GM23338 (cell line): ENCODE results near the gene ZNF664. TPM values are rescaled to one million over a fixed set of nuclear protein-coding genes. Genes with fewer than 3 reads are reported as not detected.

Source experiments
- ATAC-seq: fragments of 200-7000 bp; cut with Tn5 transposase; 3 replicates; pipeline ENCODE4 v1.9.1; 2020
- DNase-seq: peaks from one replicate; pipeline ENCODE4 v3.0.0-alpha.2; 2015; ENCODE audit warnings: low spot score
- H2AFZ ChIP-seq: fragments of 200-600 bp; sonication (generic); 2 replicates; pipeline ENCODE4 v1.8.0; 2016; ENCODE audit warnings: antibody characterized with exemption, mild to moderate bottlenecking, moderate library complexity
- H3F3A ChIP-seq: fragments of 200-600 bp; sonication (generic); replicated peaks from 2 replicates; pipeline ENCODE4 v1.8.0; 2017; ENCODE audit warnings: antibody characterized with exemption, mixed run types, low read depth
- H3K27ac ChIP-seq: fragments of 200-600 bp; sonication (generic); 2 replicates; pipeline ENCODE4 v1.6.1; 2016; ENCODE audit warnings: low read depth
- H3K27me3 ChIP-seq: fragments of 200-600 bp; sonication (generic); 2 replicates; pipeline ENCODE4 v1.8.0; 2016; ENCODE audit warnings: mild to moderate bottlenecking, mixed run types, moderate library complexity; ENCODE audit not compliant: insufficient read depth
- H3K36me3 ChIP-seq: fragments of 200-600 bp; sonication (generic); 2 replicates; pipeline ENCODE4 v1.8.0; 2016; ENCODE audit warnings: mild to moderate bottlenecking; ENCODE audit not compliant: insufficient read depth
- H3K4me1 ChIP-seq: fragments of 200-600 bp; sonication (generic); 2 replicates; pipeline ENCODE4 v1.8.0; 2016; ENCODE audit warnings: mild to moderate bottlenecking, moderate library complexity; ENCODE audit not compliant: insufficient read depth
- H3K4me2 ChIP-seq: fragments of 200-600 bp; sonication (generic); 2 replicates; pipeline ENCODE4 v1.7.1; 2017; ENCODE audit warnings: mixed run types
- H3K4me3 ChIP-seq: fragments of 200-600 bp; sonication (generic); 2 replicates; pipeline ENCODE4 v1.6.1; 2016; ENCODE audit warnings: mixed run types
- H3K79me2 ChIP-seq: fragments of 200-600 bp; sonication (generic); replicated peaks from 2 replicates; pipeline ENCODE4 v1.8.0; 2017; ENCODE audit warnings: mild to moderate bottlenecking; ENCODE audit not compliant: insufficient read depth
- H3K9me2 ChIP-seq: fragments of 200-600 bp; sonication (generic); 2 replicates; pipeline ENCODE4 v1.8.0; 2017; ENCODE audit not compliant: insufficient read depth
- H4K20me1 ChIP-seq: fragments of 200-600 bp; sonication (generic); replicated peaks from 2 replicates; pipeline ENCODE4 v1.8.0; 2017; ENCODE audit warnings: mild to moderate bottlenecking; ENCODE audit not compliant: insufficient read depth
- H3K27ac Mint-ChIP-seq: 2 replicates; pipeline ENCODE4 v1.8.0; 2020; ENCODE audit warnings: inconsistent platforms, mild to moderate bottlenecking, moderate library complexity, mixed read lengths
- H3K27me3 Mint-ChIP-seq: 3 replicates; pipeline ENCODE4 v1.8.0; 2022; ENCODE audit warnings: low read depth, mild to moderate bottlenecking, moderate library complexity, mixed read lengths, inconsistent platforms; ENCODE audit not compliant: insufficient read depth, poor library complexity
- H3K36me3 Mint-ChIP-seq: 3 replicates; pipeline ENCODE4 v1.8.0; 2021; ENCODE audit warnings: low read depth, mild to moderate bottlenecking, inconsistent platforms, moderate library complexity, mixed read lengths
- H3K4me1 Mint-ChIP-seq: 3 replicates; pipeline ENCODE4 v1.8.0; 2020; ENCODE audit warnings: mild to moderate bottlenecking, inconsistent platforms, mixed read lengths
- H3K4me3 Mint-ChIP-seq: 3 replicates; pipeline ENCODE4 v1.8.0; 2021; ENCODE audit warnings: moderate library complexity, mild to moderate bottlenecking, inconsistent platforms, mixed read lengths
- H3K9me3 Mint-ChIP-seq: 3 replicates; pipeline ENCODE4 v1.8.0; 2020; ENCODE audit warnings: moderate library complexity, mild to moderate bottlenecking, inconsistent platforms, mixed read lengths
- ETS1 ChIP-seq: IDR thresholded peaks from 2 replicates; pipeline ENCODE4 v1.6.1; 2016; ENCODE audit warnings: antibody characterized with exemption
- JUNB ChIP-seq: IDR thresholded peaks from one replicate; pipeline ENCODE4 v1.6.1; 2016; ENCODE audit warnings: antibody characterized with exemption; ENCODE audit not compliant: unreplicated experiment
- NANOG ChIP-seq: IDR thresholded peaks from 2 replicates; pipeline ENCODE4 v1.6.1; 2016; ENCODE audit warnings: antibody characterized with exemption, borderline replicate concordance
- POLR2AphosphoS5 ChIP-seq: IDR thresholded peaks from 2 replicates; pipeline ENCODE4 v1.6.1; 2016; ENCODE audit warnings: antibody characterized with exemption, low read depth
- REST ChIP-seq: IDR thresholded peaks from one replicate; pipeline ENCODE4 v1.6.1; 2018; ENCODE audit warnings: antibody characterized with exemption; ENCODE audit not compliant: unreplicated experiment
- ZNF114 ChIP-seq: fragments of 250-450 bp; sonication (Bioruptor Pico); IDR thresholded peaks from 2 replicates; pipeline ENCODE4 v1.5.0; 2020; ENCODE audit warnings: mild to moderate bottlenecking, moderate library complexity
- ZNF331 ChIP-seq: fragments of 250-450 bp; sonication (Bioruptor Pico); IDR thresholded peaks from 2 replicates; pipeline ENCODE4 v1.5.0; 2020; ENCODE audit warnings: low read depth, mild to moderate bottlenecking, moderate library complexity
- polyA plus RNA-seq: library from polyadenylated mRNA; unstranded; fragments of >200 nt; fragmentation: Nextera tagmentation; extraction: Ambion mirVana; gene quantifications from 2 replicates; pipeline ENCODE4 v1.2.1, GENCODE V29; 2016
- total RNA-seq: library from RNA; depleted of rRNA; stranded (reverse); fragments of >200 nt; shearing (Covaris generic); gene quantifications from 2 replicates; pipeline ENCODE4 v1.2.3, GENCODE V29; 2014
- TF ChIP-seq, protein P1 (sequence below): fragments of 250-450 bp; sonication (Bioruptor Pico); IDR thresholded peaks from 2 replicates; pipeline ENCODE4 v1.5.0; 2020; ENCODE audit warnings: mild to moderate bottlenecking, moderate library complexity

ZNF664 gene
- total and polyA plus RNA-seq, 2 experiments from 2014 or later = 8.1 to 35.2 TPM

- H3K27ac Mint-ChIP-seq = no peak overlapping the region
- H3K9me3 Mint-ChIP-seq = no peaks in the 10 kb centered on the region
- Histone ChIP-seq H3F3A (no peaks in the 10 kb centered on the region), H4K20me1 (peaks cover 5% of the 10 kb centered on the region; the same call in 1 of the 2 replicates), H3K27ac (no peak overlapping the region), H3K9me2 (no peaks in the 10 kb centered on the region), H3K4me3 (no peak overlapping the region), H3K36me3 (peaks cover 8% of the 10 kb centered on the region; the same call in 1 of the 2 replicates), H3K4me2 (no peak overlapping the region), H2AFZ (no peak overlapping the region), H3K4me1 (no peaks in the 10 kb centered on the region; the same call in 1 of the 2 replicates), H3K27me3 (no peaks in the 10 kb centered on the region), H3K79me2 (no peaks in the 10 kb centered on the region)
- DNase-seq (no peak), ATAC-seq (no peak)
- H3K4me3 Mint-ChIP-seq = no peak overlapping the region
- TF ChIP-seq ZNF331 = no peak
- peaks cover 2% of the 10 kb centered on the region for H3K27me3 Mint-ChIP-seq
- peaks cover 17% of the 10 kb centered on the region for H3K4me1 Mint-ChIP-seq
- peaks cover 23% of the 10 kb centered on the region; the same call in 2 of the 3 replicates for H3K36me3 Mint-ChIP-seq
Observed at GRCh38 chr12:124011435-124012115, 38.6 kb downstream of the ZNF664 start.

GRCh38 chr12:124013073-124013472, 40.1 kb downstream of the ZNF664 start:
- Histone ChIP-seq H3K27me3 (no peaks in the 10 kb centered on the region), H3K4me3 (no peak overlapping the region), H3K79me2 (no peaks in the 10 kb centered on the region), H3K4me1 (no peaks in the 10 kb centered on the region; the same call in 1 of the 2 replicates), H3K4me2 (no peak overlapping the region), H2AFZ (no peak overlapping the region), H3K36me3 (peaks cover 8% of the 10 kb centered on the region; the same call in 1 of the 2 replicates), H3K9me2 (no peaks in the 10 kb centered on the region), H4K20me1 (no peaks in the 10 kb centered on the region), H3F3A (no peaks in the 10 kb centered on the region), H3K27ac (no peak overlapping the region)
- Mint-ChIP-seq H3K27ac (no peak overlapping the region), H3K9me3 (no peaks in the 10 kb centered on the region), H3K4me1 (peaks cover 12% of the 10 kb centered on the region), H3K4me3 (no peak overlapping the region), H3K36me3 (peaks cover 23% of the 10 kb centered on the region; the same call in 2 of the 3 replicates), H3K27me3 (peaks cover 2% of the 10 kb centered on the region)
- DNase-seq = no peak
- no peak for ATAC-seq
- no peak for TF ChIP-seq NANOG
- no peak for TF ChIP-seq JUNB
- no peak for TF ChIP-seq ZNF331
- TF ChIP-seq, protein P1, sequence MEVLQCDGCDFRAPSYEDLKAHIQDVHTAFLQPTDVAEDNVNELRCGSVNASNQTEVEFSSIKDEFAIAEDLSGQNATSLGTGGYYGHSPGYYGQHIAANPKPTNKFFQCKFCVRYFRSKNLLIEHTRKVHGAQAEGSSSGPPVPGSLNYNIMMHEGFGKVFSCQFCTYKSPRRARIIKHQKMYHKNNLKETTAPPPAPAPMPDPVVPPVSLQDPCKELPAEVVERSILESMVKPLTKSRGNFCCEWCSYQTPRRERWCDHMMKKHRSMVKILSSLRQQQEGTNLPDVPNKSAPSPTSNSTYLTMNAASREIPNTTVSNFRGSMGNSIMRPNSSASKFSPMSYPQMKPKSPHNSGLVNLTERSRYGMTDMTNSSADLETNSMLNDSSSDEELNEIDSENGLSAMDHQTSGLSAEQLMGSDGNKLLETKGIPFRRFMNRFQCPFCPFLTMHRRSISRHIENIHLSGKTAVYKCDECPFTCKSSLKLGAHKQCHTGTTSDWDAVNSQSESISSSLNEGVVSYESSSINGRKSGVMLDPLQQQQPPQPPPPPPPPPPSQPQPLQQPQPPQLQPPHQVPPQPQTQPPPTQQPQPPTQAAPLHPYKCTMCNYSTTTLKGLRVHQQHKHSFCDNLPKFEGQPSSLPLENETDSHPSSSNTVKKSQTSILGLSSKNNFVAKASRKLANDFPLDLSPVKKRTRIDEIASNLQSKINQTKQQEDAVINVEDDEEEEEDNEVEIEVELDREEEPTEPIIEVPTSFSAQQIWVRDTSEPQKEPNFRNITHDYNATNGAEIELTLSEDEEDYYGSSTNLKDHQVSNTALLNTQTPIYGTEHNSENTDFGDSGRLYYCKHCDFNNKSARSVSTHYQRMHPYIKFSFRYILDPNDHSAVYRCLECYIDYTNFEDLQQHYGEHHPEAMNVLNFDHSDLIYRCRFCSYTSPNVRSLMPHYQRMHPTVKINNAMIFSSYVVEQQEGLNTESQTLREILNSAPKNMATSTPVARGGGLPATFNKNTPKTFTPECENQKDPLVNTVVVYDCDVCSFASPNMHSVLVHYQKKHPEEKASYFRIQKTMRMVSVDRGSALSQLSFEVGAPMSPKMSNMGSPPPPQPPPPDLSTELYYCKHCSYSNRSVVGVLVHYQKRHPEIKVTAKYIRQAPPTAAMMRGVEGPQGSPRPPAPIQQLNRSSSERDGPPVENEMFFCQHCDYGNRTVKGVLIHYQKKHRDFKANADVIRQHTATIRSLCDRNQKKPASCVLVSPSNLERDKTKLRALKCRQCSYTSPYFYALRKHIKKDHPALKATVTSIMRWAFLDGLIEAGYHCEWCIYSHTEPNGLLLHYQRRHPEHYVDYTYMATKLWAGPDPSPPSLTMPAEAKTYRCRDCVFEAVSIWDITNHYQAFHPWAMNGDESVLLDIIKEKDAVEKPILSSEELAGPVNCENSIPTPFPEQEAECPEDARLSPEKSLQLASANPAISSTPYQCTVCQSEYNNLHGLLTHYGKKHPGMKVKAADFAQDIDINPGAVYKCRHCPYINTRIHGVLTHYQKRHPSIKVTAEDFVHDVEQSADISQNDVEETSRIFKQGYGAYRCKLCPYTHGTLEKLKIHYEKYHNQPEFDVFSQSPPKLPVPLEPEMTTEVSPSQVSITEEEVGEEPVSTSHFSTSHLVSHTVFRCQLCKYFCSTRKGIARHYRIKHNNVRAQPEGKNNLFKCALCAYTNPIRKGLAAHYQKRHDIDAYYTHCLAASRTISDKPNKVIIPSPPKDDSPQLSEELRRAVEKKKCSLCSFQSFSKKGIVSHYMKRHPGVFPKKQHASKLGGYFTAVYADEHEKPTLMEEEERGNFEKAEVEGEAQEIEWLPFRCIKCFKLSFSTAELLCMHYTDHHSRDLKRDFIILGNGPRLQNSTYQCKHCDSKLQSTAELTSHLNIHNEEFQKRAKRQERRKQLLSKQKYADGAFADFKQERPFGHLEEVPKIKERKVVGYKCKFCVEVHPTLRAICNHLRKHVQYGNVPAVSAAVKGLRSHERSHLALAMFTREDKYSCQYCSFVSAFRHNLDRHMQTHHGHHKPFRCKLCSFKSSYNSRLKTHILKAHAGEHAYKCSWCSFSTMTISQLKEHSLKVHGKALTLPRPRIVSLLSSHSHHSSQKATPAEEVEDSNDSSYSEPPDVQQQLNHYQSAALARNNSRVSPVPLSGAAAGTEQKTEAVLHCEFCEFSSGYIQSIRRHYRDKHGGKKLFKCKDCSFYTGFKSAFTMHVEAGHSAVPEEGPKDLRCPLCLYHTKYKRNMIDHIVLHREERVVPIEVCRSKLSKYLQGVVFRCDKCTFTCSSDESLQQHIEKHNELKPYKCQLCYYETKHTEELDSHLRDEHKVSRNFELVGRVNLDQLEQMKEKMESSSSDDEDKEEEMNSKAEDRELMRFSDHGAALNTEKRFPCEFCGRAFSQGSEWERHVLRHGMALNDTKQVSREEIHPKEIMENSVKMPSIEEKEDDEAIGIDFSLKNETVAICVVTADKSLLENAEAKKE = no peak
- TF ChIP-seq ETS1 = no peak
- no peak for TF ChIP-seq ZNF114 (CRISPR knock-in tag)
- no peak for TF ChIP-seq POLR2AphosphoS5
- no peak for TF ChIP-seq REST
